ENCODE results near the gene MRPS5. TPM values are rescaled to one million over a fixed set of nuclear protein-coding genes. Genes with fewer than 3 reads are reported as not detected.

Gene MRPS5
- total and polyA plus RNA-seq, 2 experiments from 2014 or later: 44.4 to 55.3 TPM

- no peaks in the 10 kb centered on the region for H3K27me3 ChIP-seq
- H3K9me2 ChIP-seq (replicated peaks; ENCODE audit: insufficient read depth): no peaks in the 10 kb centered on the region
- no peak overlapping the region for H3K27ac ChIP-seq
- DNase-seq (ENCODE audit: low spot score): no peak
- TF ChIP-seq EZH2 (IDR thresholded peaks at IDR 0.05; ENCODE audit: borderline replicate concordance): no peak
- TF ChIP-seq EZH2phosphoT487 (IDR thresholded peaks at IDR 0.05; ENCODE audit: low read depth, severe bottlenecking, unreplicated experiment): no peak
- TF ChIP-seq, protein P1, sequence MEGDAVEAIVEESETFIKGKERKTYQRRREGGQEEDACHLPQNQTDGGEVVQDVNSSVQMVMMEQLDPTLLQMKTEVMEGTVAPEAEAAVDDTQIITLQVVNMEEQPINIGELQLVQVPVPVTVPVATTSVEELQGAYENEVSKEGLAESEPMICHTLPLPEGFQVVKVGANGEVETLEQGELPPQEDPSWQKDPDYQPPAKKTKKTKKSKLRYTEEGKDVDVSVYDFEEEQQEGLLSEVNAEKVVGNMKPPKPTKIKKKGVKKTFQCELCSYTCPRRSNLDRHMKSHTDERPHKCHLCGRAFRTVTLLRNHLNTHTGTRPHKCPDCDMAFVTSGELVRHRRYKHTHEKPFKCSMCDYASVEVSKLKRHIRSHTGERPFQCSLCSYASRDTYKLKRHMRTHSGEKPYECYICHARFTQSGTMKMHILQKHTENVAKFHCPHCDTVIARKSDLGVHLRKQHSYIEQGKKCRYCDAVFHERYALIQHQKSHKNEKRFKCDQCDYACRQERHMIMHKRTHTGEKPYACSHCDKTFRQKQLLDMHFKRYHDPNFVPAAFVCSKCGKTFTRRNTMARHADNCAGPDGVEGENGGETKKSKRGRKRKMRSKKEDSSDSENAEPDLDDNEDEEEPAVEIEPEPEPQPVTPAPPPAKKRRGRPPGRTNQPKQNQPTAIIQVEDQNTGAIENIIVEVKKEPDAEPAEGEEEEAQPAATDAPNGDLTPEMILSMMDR (IDR thresholded peaks at IDR 0.05; ENCODE audit: poor library complexity): no peak
- 76% methylated on average over 6 of the region's 6 CpGs for WGBS (ENCODE audit: low lambda C conversion rate, missing lambda C conversion rate)
- no peaks in the 10 kb centered on the region for H3K79me2 ChIP-seq
- H3K4me3 ChIP-seq: no peak overlapping the region
- H4K20me1 ChIP-seq (ENCODE audit: insufficient read depth, poor library complexity, severe bottlenecking): no peaks in the 10 kb centered on the region
- no peaks in the 10 kb centered on the region for H3K4me1 ChIP-seq (ENCODE audit: insufficient read depth)
- H3K36me3 ChIP-seq (replicated peaks; ENCODE audit: insufficient read depth, low read depth): no peaks in the 10 kb centered on the region
- no peaks in the 10 kb centered on the region for H3K9me3 ChIP-seq (ENCODE audit: low read depth)
- no peak overlapping the region for H3K4me2 ChIP-seq
- H2AFZ ChIP-seq: no peak overlapping the region
Measured at GRCh38 chr2:95052307-95052706, 69.3 kb downstream of the MRPS5 start.

GRCh38 chr2:95051626-95052025, 70.0 kb downstream of the MRPS5 start:
- Histone ChIP-seq H3K27ac (no peak overlapping the region), H4K20me1 (ENCODE audit: insufficient read depth, poor library complexity, severe bottlenecking) (no peaks in the 10 kb centered on the region), H3K9me3 (ENCODE audit: low read depth) (no peaks in the 10 kb centered on the region), H3K4me3 (no peak overlapping the region), H3K27me3 (no peaks in the 10 kb centered on the region), H3K4me2 (no peak overlapping the region), H3K79me2 (no peaks in the 10 kb centered on the region), H3K9me2 (replicated peaks; ENCODE audit: insufficient read depth) (no peaks in the 10 kb centered on the region), H2AFZ (no peak overlapping the region), H3K36me3 (replicated peaks; ENCODE audit: insufficient read depth, low read depth) (no peaks in the 10 kb centered on the region), H3K4me1 (ENCODE audit: insufficient read depth) (no peaks in the 10 kb centered on the region)
- DNase-seq (ENCODE audit: low spot score): no peak
- TF ChIP-seq EZH2 (IDR thresholded peaks at IDR 0.05; ENCODE audit: borderline replicate concordance) (no peak), EZH2phosphoT487 (IDR thresholded peaks at IDR 0.05; ENCODE audit: low read depth, severe bottlenecking, unreplicated experiment) (no peak)
- TF ChIP-seq, protein P1 (IDR thresholded peaks at IDR 0.05; ENCODE audit: poor library complexity): no peak
- 75% methylated on average over 10 of the region's 10 CpGs for WGBS (ENCODE audit: low lambda C conversion rate, missing lambda C conversion rate)

DNA sequence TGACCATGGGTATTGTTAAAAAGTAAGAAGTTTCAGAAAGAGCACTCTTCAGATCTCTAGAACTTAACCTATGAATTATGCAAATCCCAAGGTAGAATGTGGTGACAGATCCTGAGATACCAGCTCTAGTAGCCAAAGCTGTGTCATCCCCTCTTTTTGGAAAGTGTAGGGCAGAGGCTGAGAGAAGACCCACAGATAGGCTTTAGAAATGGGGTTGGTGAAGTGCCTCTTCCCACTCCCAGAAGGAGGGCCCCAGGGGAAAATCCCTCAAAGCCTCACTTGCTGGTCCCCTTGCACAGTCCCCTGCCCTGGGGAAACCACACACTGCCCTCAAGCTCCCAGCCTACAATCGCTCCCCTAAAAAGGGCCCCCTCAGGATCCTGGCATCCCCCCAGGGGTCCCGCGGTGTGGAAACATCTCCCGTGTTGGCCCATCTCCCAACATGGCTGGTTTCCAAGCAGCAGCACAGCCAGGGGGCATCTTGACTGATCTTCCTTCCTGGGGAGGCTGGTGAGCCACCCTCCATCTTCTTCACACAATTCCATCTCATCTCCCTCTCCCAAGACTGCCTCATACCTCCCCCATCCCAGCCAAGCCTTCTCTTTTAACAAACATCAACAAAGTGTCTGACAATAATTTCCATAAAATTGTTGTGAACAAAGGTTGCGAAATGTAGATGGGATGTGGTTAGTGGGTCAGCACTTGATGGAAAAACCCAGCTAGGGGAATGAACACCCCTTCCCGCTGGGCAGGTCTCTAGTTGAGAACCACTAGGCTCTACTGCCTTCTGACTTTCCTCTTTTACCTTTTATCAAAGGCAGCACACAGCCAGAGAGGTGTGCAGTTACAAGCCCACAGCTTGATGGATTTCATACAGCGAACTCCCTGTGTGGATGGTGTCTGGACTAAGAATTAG, 71.0 kb downstream of the MRPS5 start:
- H3K36me3 ChIP-seq (replicated peaks; ENCODE audit: insufficient read depth, low read depth): no peaks in the 10 kb centered on the region
- H3K4me3 ChIP-seq: no peak overlapping the region
- H3K9me2 ChIP-seq (replicated peaks; ENCODE audit: insufficient read depth): no peaks in the 10 kb centered on the region
- no peaks in the 10 kb centered on the region for H3K9me3 ChIP-seq (ENCODE audit: low read depth)
- no peaks in the 10 kb centered on the region for H3K27me3 ChIP-seq
- H3K27ac ChIP-seq: no peak overlapping the region
- H3K4me2 ChIP-seq: no peak overlapping the region
- H2AFZ ChIP-seq: no peak overlapping the region
- H4K20me1 ChIP-seq (ENCODE audit: insufficient read depth, poor library complexity, severe bottlenecking): no peaks in the 10 kb centered on the region
- H3K79me2 ChIP-seq: no peaks in the 10 kb centered on the region
- DNase-seq (ENCODE audit: low spot score): no peak
- no peak for TF ChIP-seq EZH2phosphoT487 (IDR thresholded peaks at IDR 0.05; ENCODE audit: low read depth, severe bottlenecking, unreplicated experiment)
- TF ChIP-seq EZH2 (IDR thresholded peaks at IDR 0.05; ENCODE audit: borderline replicate concordance): no peak
- TF ChIP-seq, protein P1 (IDR thresholded peaks at IDR 0.05; ENCODE audit: poor library complexity): no peak
- no peaks in the 10 kb centered on the region for H3K4me1 ChIP-seq (ENCODE audit: insufficient read depth)
- 85% methylated on average over 7 of the region's 7 CpGs for WGBS (ENCODE audit: low lambda C conversion rate, missing lambda C conversion rate)

Data from hepatocyte (in vitro differentiated cells).